ENCODE measurements around the gene AFAP1. TPM values are rescaled to one million over a fixed set of nuclear protein-coding genes. Genes with fewer than 3 reads are reported as not detected.

The AFAP1 gene
- total and polyA plus RNA-seq, 2 donors (not counting 1 experiment from before 2014, with no cell fraction given) = 0.03 to 0.44 TPM

DNA sequence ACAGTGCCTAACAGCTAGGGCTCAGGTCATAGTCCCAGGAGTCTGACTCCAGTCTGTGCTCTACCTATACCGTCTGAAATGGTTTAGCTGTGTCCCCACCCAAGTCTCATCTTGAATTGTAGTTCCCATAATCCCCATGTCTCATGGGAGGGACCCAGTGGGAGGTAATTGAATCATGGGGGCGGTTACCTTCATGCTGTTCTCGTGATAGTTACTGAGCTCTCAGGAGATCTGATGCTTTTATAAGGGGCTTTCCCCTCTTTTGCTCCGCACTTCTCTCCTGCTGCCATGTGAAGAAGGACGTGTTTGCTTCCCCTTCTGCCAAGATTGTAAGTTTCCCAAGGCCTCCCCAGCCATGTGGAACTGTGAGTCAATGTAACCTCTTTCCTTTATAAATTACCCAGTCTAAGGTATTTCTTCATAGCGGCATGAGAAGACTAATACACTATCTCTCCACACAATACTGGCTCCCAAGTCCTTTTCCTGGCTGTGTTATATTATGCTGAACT is 110.8 kb downstream of the AFAP1 start:
- no peak overlapping the region for H3K9ac ChIP-seq (ENCODE audit: low read length)
- H3K4me1 ChIP-seq (ENCODE audit: control insufficient read depth in 2 of 2, insufficient read depth in 2 of 2, low read length in 2 of 2) = no peaks in the 10 kb centered on the region
- DNase-seq (no peak), ATAC-seq (ENCODE audit: low read depth) (no peak)
- H2AFZ ChIP-seq (ENCODE audit: insufficient read depth, low read depth, low read length, poor library complexity, severe bottlenecking) = no peak overlapping the region
- H3K27me3 Mint-ChIP-seq = peaks cover 14% of the 10 kb centered on the region
- no peaks in the 10 kb centered on the region for H3K9me3 Mint-ChIP-seq (ENCODE audit: insufficient read depth)
- no peaks in the 10 kb centered on the region for H3K36me3 ChIP-seq (replicated peaks in 1 of 2; ENCODE audit: control extremely low read depth in 1 of 2, control insufficient read depth in 1 of 2, extremely low read depth in 1 of 2, insufficient read depth in 2 of 2, low read length in 1 of 2)
- peaks cover 0 to 3% (median 0%) of the 10 kb centered on the region in 4 experiments for H3K27me3 ChIP-seq (replicated peaks in 1 of 4; ENCODE audit: control extremely low read depth in 1 of 4, control insufficient read depth in 3 of 4, insufficient read depth in 4 of 4, low read length in 3 of 4)
- no peaks in the 10 kb centered on the region for H4K20me1 ChIP-seq (ENCODE audit: control insufficient read depth, insufficient read depth, low read length, poor library complexity, severe bottlenecking)
- intact Hi-C loops (cut with micrococcal nuclease) = no loop called here
- ChIA-PET CTCF (interaction anchor here (1.8 kb wide), 1 partner anchor 25 kb away, joined by 8 read pairs; no protein-coding TSS in a partner anchor), POLR2A (no interaction called here)
- WGBS (ENCODE audit: insufficient coverage) = 80% methylated on average over 1 of the region's 6 CpGs
- no peaks in the 10 kb centered on the region for H3K9me3 ChIP-seq (ENCODE audit: control extremely low read depth in 1 of 3, control insufficient read depth in 2 of 3, insufficient read depth in 1 of 3, low read length in 2 of 3)
- no peak overlapping the region for H3K27ac ChIP-seq (ENCODE audit: low read length in 2 of 2)
- H3K4me3 Mint-ChIP-seq = no peak overlapping the region
- H3K4me2 ChIP-seq (replicated peaks; ENCODE audit: low read depth, low read length, poor library complexity, severe bottlenecking) = no peak overlapping the region
- no peak overlapping the region for H3K27ac Mint-ChIP-seq
- H3K4me1 Mint-ChIP-seq = no peaks in the 10 kb centered on the region
- TF ChIP-seq, protein P1, sequence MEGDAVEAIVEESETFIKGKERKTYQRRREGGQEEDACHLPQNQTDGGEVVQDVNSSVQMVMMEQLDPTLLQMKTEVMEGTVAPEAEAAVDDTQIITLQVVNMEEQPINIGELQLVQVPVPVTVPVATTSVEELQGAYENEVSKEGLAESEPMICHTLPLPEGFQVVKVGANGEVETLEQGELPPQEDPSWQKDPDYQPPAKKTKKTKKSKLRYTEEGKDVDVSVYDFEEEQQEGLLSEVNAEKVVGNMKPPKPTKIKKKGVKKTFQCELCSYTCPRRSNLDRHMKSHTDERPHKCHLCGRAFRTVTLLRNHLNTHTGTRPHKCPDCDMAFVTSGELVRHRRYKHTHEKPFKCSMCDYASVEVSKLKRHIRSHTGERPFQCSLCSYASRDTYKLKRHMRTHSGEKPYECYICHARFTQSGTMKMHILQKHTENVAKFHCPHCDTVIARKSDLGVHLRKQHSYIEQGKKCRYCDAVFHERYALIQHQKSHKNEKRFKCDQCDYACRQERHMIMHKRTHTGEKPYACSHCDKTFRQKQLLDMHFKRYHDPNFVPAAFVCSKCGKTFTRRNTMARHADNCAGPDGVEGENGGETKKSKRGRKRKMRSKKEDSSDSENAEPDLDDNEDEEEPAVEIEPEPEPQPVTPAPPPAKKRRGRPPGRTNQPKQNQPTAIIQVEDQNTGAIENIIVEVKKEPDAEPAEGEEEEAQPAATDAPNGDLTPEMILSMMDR (IDR thresholded peaks at IDR 0.05) = no peak
- TF ChIP-seq EZH2 (IDR thresholded peaks at IDR 0.05; ENCODE audit: borderline replicate concordance, insufficient read depth, low read depth, low read length, poor library complexity, severe bottlenecking) = no peak
- no peak overlapping the region for H3K4me3 ChIP-seq (ENCODE audit: control extremely low read depth in 1 of 5, extremely low read depth in 1 of 5, insufficient read depth in 1 of 5, low read depth in 2 of 5, low read length in 4 of 5)
- H3K79me2 ChIP-seq (ENCODE audit: control insufficient read depth, insufficient read depth, low read length) = no peaks in the 10 kb centered on the region

DNA sequence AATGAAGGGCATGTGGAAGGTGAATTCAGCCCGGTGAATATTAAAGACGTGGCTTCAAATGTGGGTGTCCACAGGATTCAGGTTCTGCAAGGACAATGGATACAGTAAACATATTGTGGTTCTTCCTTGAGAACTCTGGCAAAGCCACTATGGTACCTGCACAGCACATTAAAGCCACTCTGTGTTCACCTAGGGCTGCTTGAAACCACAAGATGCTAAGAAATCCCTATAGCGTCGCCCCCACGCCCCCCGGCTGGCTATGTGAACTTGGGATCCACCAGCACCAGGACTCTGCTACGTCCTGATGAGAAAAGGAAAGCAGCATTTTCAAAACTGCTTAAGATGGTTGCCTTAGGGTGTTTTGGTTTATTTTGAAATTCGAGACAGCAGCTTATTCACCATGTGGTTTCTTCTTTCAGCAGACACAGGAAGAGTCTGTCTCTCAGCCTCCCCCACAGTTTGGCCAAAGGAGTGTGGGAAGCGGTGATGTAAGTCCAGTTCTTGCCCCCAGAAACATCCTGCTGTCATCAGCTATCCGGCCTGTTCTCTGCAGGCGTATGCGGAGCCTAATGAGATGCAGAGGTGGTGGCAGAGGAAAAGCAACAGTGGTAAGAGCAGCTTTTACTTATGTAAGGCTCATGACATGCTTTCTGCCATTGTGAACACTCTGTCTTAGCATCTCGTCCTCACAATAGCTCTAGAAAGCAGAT is 111.5 kb downstream of the AFAP1 start:
- Mint-ChIP-seq H3K4me1 (no peaks in the 10 kb centered on the region), H3K4me3 (no peak overlapping the region), H3K9me3 (ENCODE audit: insufficient read depth) (no peaks in the 10 kb centered on the region), H3K27me3 (peaks cover 21% of the 10 kb centered on the region), H3K27ac (no peak overlapping the region)
- Histone ChIP-seq H3K4me1 (ENCODE audit: control insufficient read depth in 2 of 2, insufficient read depth in 2 of 2, low read length in 2 of 2) (no peaks in the 10 kb centered on the region), H4K20me1 (ENCODE audit: control insufficient read depth, insufficient read depth, low read length, poor library complexity, severe bottlenecking) (no peaks in the 10 kb centered on the region), H3K36me3 (replicated peaks in 1 of 2; ENCODE audit: control extremely low read depth in 1 of 2, control insufficient read depth in 1 of 2, extremely low read depth in 1 of 2, insufficient read depth in 2 of 2, low read length in 1 of 2) (no peaks in the 10 kb centered on the region), H3K27ac (ENCODE audit: low read length in 2 of 2) (no peak overlapping the region), H3K4me3 (ENCODE audit: control extremely low read depth in 1 of 5, extremely low read depth in 1 of 5, insufficient read depth in 1 of 5, low read depth in 2 of 5, low read length in 4 of 5) (no peak overlapping the region), H2AFZ (ENCODE audit: insufficient read depth, low read depth, low read length, poor library complexity, severe bottlenecking) (no peak overlapping the region), H3K9me3 (ENCODE audit: control extremely low read depth in 1 of 3, control insufficient read depth in 2 of 3, insufficient read depth in 1 of 3, low read length in 2 of 3) (no peaks in the 10 kb centered on the region), H3K9ac (ENCODE audit: low read length) (no peak overlapping the region), H3K27me3 (replicated peaks in 1 of 4; ENCODE audit: control extremely low read depth in 1 of 4, control insufficient read depth in 3 of 4, insufficient read depth in 4 of 4, low read length in 3 of 4) (peaks cover 0 to 3% (median 0%) of the 10 kb centered on the region in 4 experiments), H3K4me2 (replicated peaks; ENCODE audit: low read depth, low read length, poor library complexity, severe bottlenecking) (no peak overlapping the region), H3K79me2 (ENCODE audit: control insufficient read depth, insufficient read depth, low read length) (no peaks in the 10 kb centered on the region)
- ChIA-PET CTCF (interaction anchor here (1.8 kb wide), 1 partner anchor 24 kb away, joined by 8 read pairs; no protein-coding TSS in a partner anchor), POLR2A (no interaction called here)
- intact Hi-C loops (cut with micrococcal nuclease) = no loop called here
- no peak for DNase-seq
- ATAC-seq (ENCODE audit: low read depth) = no peak
- TF ChIP-seq, protein P1 (IDR thresholded peaks at IDR 0.05) = no peak
- TF ChIP-seq EZH2 (IDR thresholded peaks at IDR 0.05; ENCODE audit: borderline replicate concordance, insufficient read depth, low read depth, low read length, poor library complexity, severe bottlenecking) = no peak
- WGBS (ENCODE audit: insufficient coverage) = 41% methylated on average over 11 of the region's 13 CpGs

Data from B cell (primary cell).